Amygdala (tissue), 56 donors: Measurements from ENCODE around the gene SVIL.
"Not testable (repeated sequence)": the region's sequence is repeated elsewhere in the genome, so short reads cannot be mapped to it uniquely, and the experiment has no call there.

ENCODE experiments used
- DNase-seq, 56 donors: peaks; one replicate each; lab custom pipeline; 2025; lab: John Stamatoyannopoulos, UW

Gene SVIL

GRCh38 chr10:29607576-29607975 lies 27.2 kb downstream of the SVIL start:
- DNase-seq = no peak

DNA sequence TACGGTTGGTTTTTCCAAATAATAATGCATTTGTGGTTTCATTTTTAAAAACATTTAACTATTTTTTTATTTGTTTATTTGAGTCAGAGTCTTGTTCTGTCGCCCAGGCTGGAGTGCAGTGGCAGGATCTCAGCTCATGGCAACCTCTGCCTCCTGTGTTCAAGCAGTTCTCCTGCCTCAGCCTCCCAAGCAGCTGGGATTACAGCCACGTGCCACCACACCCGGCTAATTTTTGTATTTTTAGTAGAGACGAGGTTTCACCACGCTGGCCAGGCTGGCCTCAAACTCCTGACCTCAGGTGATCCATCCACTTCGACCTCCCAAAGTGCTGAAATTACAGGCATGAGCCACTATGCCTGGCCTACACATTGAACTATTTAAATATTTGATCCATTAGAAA lies 28.1 kb downstream of the SVIL start:
- not testable (repeated sequence) for DNase-seq

GRCh38 chr10:29604291-29604825 lies 30.4 kb downstream of the SVIL start:
- DNase-seq = no peak

- no peak for DNase-seq
Measured at GRCh38 chr10:29603223-29603896, 31.4 kb downstream of the SVIL start.

- no peak for DNase-seq
Measured at GRCh38 chr10:29600821-29601220, 34.0 kb downstream of the SVIL start.

- DNase-seq = no peak
Measured at GRCh38 chr10:29600067-29600466, 34.7 kb downstream of the SVIL start.

DNA sequence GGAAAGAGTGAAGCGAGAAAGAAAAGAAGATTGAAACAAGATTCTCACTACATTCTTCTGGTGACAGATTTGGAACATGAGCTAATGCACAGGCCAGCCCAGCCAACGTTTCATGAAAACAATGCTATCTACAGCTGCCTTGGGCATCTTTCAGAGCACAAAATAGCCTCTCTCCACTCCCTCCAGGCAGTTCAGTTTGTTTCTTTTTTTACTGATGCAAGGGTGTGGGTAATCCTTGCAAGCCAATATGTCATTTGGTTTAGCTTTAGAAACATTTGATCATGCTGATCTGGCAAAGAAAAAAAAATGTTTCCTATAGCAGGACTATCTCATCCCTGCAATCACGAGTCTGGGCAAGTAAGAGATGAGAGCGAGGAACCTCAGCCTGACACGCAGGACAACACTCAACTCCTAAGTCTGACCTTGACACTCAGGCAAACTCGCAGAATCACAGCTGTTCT lies 35.9 kb downstream of the SVIL start:
- DNase-seq = peak in 8 of 56 donors; percentile 2 to 22 (median 8)

- no peak for DNase-seq
Measured at GRCh38 chr10:29596826-29597225, 37.9 kb downstream of the SVIL start.

DNA sequence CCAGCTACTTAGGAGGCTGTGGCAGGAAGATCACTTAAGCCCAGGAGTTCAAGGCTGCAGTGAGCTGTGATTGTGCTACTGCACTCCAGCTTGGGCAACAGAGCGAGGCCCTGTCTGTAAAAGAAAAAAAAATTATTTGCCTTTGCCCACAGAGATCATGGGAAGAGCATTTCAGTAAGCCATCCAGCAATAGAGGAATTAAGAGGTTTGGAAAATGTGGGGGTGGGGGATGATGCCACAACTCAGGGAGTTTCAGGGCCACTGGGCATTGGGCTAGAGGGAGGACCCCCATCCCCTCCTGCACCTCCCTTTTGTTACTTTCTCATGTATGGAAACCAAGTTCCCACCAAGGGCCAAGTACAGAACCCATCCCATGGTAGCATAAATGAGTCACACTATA lies 38.4 kb downstream of the SVIL start:
- DNase-seq = no peak

DNA sequence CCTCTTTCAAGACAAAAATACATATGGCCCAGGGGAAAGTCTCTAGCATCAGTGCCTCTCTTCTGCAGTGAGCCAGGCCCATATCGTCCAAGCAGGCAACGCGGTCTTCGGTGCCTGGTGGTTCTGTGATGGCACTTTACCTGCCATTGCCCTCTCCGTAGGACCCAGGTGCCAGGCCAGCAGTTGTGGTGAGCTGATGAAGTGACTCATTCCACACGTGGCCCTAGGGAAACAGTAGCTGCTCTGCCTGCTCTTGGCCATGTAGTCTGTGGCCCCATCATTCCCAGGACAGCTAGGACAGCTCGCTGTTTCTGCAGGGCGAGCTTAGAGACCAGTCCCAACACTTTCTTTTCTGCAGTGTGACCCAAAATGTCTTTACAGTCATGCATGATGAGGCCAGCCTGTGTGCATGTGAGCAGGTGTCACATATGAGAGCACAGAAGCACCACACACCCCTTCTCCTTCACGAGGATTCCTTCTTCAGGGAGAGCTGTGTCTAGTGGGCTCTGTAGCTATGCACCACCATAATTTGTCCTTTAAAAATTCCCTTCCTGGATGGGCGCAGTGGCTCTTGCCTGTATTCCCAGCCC lies 39.0 kb downstream of the SVIL start:
- no peak for DNase-seq

GRCh38 chr10:29595146-29595545 lies 39.6 kb downstream of the SVIL start:
- DNase-seq = no peak

- no peak for DNase-seq
Measured at GRCh38 chr10:29591651-29591968, 43.2 kb downstream of the SVIL start.

- DNase-seq = no peak
Measured at GRCh38 chr10:29590915-29591650, 43.7 kb downstream of the SVIL start.

DNA sequence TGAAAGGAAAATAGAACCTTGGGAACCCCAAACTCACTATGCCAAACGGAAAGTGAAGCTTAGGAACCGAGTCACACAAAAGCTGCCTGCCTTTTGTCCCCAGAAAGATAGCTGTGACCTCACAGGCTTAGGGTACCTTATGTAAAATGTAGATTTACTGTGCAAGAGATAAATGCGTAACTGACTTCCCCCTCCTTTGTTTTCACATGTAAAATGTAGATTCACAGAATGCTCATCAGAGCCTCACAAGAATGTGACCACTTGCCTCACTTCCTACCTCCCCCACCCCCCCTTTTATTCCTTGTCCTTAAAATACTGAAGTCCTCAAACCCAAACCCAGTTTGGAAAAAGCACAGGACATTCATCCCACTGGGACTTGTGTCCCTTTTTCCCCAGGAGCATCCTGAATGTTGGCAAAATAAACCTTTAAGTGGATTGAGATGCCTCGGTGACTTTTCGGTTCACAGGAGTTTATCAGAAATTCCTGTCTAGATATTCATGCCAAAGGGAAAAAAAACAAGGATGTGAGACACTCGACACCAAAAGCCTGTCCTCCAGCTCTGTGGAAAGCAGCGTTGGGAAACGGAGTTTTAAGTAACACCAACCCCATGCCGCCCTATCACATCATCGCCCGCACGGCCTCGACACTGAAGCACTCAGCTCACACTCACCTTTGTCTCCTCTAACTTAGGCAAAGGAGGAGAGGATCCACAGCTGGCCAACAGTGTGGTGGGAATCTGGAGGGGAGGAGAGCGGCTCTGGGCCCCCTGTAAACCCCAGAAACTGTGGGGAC lies 45.9 kb downstream of the SVIL start:
- DNase-seq = no peak

DNA sequence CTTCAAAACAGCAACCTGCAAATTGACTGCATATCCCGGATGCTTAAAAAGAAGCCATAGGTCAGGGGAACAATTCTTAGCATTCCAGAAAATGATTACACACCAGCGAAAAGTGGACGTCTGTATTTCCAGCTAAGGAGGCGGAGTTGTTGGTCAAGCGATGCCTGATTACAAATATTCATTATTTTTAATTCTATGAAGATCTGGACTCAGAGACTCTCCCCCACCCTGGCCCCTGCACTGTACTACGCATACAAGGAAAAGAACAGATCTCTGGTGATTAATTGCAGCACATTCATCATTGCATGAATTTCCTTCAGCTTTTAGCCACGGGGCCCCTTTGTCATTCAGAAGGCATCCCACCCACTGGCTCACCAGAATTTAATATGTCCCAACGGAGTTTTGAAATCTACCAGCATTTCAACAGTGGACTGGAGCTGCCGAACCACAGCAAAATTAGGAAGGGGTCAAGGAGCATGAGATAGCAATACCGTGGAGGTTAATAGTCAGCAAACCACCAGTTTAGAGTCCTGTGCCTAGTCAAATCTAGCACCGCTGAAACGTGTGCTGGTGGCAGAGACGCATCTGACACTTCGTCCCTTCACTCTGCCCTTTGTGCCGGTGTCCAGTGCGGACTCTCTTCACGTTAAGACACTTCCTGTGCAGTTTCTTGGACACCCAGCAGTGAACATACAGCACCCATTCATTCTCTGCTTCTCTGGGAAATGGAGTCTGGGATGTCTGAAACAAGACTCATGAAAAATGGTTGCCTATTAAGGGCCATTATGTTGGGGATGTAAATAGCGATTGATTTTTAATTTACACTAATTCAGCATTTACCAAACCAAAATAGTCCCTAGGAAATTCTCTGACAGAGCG lies 46.8 kb downstream of the SVIL start:
- DNase-seq = not testable (repeated sequence)

GRCh38 chr10:29587102-29587749 lies 47.5 kb downstream of the SVIL start:
- DNase-seq = not testable (repeated sequence)

- DNase-seq = no peak
Measured at GRCh38 chr10:29586509-29586908, 48.3 kb downstream of the SVIL start.

GRCh38 chr10:29585488-29585976 lies 49.2 kb downstream of the SVIL start:
- peak in 5 of 56 donors; percentile 1 to 46 (median 8) for DNase-seq

GRCh38 chr10:29584436-29584835 lies 50.3 kb downstream of the SVIL start:
- DNase-seq = no peak
